Limb (tissue), 2 donors: ENCODE data around the gene RBFOX2.
A peak's percentile ranks its signal among the peaks of the same experiment; 100 is the strongest.

ENCODE experiments used
- DNase-seq, 2 donors: peaks; one replicate each; pipeline ENCODE4 v3.0.0-alpha.2; 2016; ENCODE audit errors: extremely low spot score in 2 of 2

RBFOX2 gene

GRCh38 chr22:35900483-35901168, 128.0 kb downstream of the RBFOX2 start:
- no peak for DNase-seq

- no peak for DNase-seq
Measured at GRCh38 chr22:35899736-35900135, 128.9 kb downstream of the RBFOX2 start.

GRCh38 chr22:35896111-35896705, 132.4 kb downstream of the RBFOX2 start:
- DNase-seq: no peak

- peak; percentile 44 to 74 for DNase-seq
Measured at GRCh38 chr22:35894937-35895708, 133.5 kb downstream of the RBFOX2 start.

- DNase-seq: no peak
Measured at GRCh38 chr22:35894464-35894878, 134.2 kb downstream of the RBFOX2 start.

GRCh38 chr22:35893698-35894097, 134.9 kb downstream of the RBFOX2 start:
- DNase-seq: peak in 1 of 2 donors; percentile 74

- DNase-seq: no peak
Measured at GRCh38 chr22:35892192-35892591, 136.4 kb downstream of the RBFOX2 start.

- DNase-seq: no peak
Measured at GRCh38 chr22:35891442-35891841, 137.2 kb downstream of the RBFOX2 start.

GRCh38 chr22:35889071-35889470, 139.6 kb downstream of the RBFOX2 start:
- DNase-seq: no peak

GRCh38 chr22:35888181-35888870, 140.3 kb downstream of the RBFOX2 start:
- no peak for DNase-seq

- DNase-seq: no peak
Measured at GRCh38 chr22:35887296-35887875, 141.2 kb downstream of the RBFOX2 start.

- DNase-seq: no peak
Measured at GRCh38 chr22:35886309-35886708, 142.3 kb downstream of the RBFOX2 start.

- no peak for DNase-seq
Measured at GRCh38 chr22:35884529-35884928, 144.1 kb downstream of the RBFOX2 start.

GRCh38 chr22:35883031-35883620, 145.5 kb downstream of the RBFOX2 start:
- no peak for DNase-seq

- DNase-seq: no peak
Measured at GRCh38 chr22:35882211-35883030, 146.2 kb downstream of the RBFOX2 start.

GRCh38 chr22:35879351-35879750, 149.3 kb downstream of the RBFOX2 start:
- DNase-seq: no peak

GRCh38 chr22:35873426-35873825, 155.2 kb downstream of the RBFOX2 start:
- no peak for DNase-seq

GRCh38 chr22:35872451-35872850, 156.2 kb downstream of the RBFOX2 start:
- no peak for DNase-seq

GRCh38 chr22:35870517-35871293, 157.9 kb downstream of the RBFOX2 start:
- no peak for DNase-seq
